GM18505 (cell line): ENCODE results near the gene FANCD2OS.
"Not testable (repeated sequence)": the region's sequence is repeated elsewhere in the genome, so short reads cannot be mapped to it uniquely, and the experiment has no call there.

Experiments used
- ATAC-seq: cut with Tn5 transposase; IDR thresholded peaks from one replicate; pipeline ENCODE4 v1.9.1; 2021; ENCODE audit not compliant: unreplicated experiment
- POLR2A ChIP-seq: IDR thresholded peaks from 4 replicates; pipeline ENCODE4 v1.6.1; 2011; ENCODE audit warnings: borderline replicate concordance; ENCODE audit not compliant: insufficient read depth, insufficient read length; ENCODE audit errors: extremely low read depth

The FANCD2OS gene, protein sequence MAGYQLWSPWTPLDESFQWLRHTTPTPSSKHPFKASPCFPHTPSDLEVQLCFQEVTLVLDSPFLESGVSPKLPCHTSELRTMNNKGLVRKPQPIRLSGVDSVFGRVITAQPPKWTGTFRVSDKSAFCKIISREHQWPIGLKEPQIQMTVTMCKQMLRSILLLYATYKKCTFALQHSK

DNA sequence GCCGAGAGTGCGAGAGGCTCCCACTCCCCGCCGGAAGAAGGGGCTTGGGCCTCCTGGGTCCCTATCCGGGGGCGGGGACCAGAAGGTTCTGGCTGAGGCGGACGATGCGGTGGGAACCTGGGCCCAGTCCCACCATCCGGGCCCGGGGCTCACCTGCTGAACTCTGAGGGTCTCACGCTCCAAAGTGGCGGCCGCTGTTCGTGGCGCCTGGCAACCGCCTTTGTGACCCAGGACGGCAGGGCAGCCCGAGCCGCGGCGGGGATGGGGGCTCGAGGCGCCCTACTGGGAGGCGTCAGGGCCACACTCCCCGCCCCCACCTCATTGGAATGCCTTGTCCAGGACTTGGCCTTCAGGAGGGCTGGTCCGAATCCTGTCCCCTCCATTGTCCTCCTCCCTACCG lies at the start of gene FANCD2OS:
Gene FANCD2OS (minus strand): TSS at position 165 of the 400 bp plus-strand sequence. CDS start 3,481 bp downstream, outside the sequence.
- TF ChIP-seq POLR2A, result no peak
- no peak for ATAC-seq

DNA sequence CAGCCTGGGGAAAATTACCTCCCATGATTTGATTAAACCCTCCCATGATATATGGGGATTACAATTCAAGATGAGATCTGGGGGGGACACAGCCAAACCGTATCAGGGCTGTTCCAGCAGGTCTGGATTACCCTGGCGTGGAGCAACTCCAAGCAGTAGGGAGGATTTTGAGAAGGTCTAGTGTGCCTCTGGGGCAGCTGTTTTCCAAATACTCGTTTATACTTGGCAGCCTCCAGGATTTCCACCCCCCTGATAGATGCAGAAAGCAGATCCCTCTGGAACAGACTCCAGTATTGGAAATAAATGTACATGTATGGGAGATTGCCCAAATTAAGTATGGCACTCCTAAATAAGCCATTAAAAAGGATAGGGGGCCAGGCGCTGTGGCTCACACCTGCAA lies 49.0 kb upstream of the FANCD2OS start:
- ATAC-seq, result no peak
- TF ChIP-seq POLR2A, result no peak

DNA sequence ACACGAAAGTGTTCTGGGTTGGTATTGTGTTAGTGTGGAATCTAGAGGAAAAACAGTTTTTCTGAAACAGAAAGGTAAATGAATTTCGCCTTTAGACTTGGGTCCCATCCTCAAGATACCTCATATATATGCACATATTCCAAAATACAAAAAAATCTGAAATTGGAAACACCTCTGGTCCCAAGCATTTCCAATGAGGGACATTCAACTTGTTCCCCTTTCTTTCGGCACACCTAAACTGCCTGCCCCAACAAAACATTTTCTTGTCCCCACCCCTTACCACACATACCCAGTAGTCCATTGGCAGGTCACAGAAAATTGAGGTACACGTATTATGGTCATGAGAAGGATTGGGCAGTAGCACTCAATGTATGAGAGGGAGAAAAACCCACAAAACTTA lies 47.6 kb upstream of the FANCD2OS start:
- TF ChIP-seq POLR2A, result no peak
- ATAC-seq, result no peak

DNA sequence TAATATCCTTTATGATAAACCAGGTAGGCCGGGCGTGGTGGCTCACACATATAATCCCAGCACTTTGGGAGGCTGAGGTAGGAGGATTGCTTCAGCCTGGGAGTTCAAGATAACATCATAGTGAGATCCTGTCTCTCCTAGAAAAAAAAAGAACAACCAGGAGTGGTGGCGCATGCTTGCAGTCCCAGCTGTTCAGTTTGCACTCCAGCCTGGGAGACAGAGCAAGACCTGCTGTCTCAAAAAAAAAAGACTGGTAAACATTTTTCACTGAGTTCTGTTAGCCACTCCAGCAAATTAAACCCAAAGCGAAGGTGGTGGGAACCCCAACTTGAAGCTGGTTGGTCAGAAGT lies 47.0 kb upstream of the FANCD2OS start:
- no peak for ATAC-seq
- TF ChIP-seq POLR2A, result no peak

DNA sequence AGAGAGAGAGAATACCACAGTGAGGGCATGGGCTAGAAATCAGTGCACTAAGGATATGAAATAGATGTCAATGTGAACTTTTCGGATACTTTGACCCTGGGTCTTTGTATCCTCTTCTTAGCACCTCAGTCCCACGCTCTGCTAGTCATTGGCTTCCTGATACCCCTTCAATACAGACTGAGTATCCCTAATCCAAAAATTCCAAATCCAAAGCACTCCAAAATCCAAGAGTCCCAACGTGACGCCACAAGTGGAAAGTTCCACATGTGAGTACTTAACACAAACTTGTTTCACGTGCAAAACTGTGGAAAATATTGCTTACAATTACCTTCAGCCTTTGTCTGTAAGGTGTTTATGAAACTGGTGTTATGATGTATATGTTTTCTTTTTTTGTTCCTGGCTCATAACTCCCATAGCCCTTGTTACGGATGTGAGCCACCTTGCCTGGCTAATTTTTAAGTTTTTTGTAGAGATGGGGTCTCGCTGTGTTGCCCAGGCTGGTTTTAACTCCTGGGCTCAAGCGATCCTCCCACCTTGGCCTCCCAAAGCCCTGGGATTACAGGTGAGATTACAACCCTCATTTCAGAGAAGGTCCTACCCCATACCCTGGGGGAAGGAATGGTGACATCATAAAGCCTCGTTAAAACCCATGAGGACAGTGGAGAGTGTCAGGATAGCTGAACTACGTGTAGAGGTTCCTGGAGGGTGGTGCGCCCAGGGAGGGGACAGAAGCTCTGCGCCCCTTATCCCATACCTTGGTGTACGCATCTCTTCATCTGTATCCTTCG lies 46.5 kb upstream of the FANCD2OS start:
- TF ChIP-seq POLR2A, result no peak
- ATAC-seq, result no peak

DNA sequence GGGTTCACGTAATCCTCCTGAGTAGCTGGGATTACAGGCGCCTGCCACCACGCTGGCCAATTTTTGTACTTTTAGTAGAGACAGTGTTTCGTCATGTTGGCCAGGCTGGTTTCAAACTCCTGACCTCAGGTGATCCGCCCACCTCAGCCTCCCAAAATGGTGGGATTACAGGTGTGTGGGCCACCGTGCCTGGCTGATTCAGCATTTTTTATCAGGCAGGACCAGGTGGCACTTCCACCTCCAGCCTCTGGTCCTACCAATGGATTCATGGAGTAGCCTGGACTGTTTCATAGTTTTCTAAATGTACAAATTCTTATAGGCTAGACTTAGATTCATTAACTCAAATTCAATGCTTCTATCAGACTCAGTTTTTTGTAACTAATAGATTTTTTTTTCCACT lies 42.9 kb upstream of the FANCD2OS start:
- no peak for ATAC-seq
- no peak for TF ChIP-seq POLR2A

DNA sequence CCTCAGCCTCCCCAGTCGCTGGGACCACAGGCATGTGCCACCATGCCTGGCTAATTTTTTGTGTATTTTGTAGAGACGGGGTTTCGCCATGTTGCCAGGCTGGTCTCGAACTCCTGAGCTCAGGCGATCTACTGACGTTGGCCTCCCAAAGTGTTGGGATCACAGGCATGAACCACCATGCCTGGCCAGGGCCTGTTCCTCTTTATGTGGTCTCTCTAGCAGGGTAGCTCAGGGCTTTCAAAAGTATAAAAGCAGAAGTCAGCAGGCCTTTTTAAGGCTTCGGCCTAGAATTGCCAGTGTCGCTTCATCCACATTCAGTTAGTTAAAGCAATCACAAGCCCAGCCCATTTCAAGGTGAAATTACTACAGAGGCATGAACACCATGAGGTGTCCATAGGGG lies 41.2 kb upstream of the FANCD2OS start:
- TF ChIP-seq POLR2A, result no peak
- no peak for ATAC-seq

DNA sequence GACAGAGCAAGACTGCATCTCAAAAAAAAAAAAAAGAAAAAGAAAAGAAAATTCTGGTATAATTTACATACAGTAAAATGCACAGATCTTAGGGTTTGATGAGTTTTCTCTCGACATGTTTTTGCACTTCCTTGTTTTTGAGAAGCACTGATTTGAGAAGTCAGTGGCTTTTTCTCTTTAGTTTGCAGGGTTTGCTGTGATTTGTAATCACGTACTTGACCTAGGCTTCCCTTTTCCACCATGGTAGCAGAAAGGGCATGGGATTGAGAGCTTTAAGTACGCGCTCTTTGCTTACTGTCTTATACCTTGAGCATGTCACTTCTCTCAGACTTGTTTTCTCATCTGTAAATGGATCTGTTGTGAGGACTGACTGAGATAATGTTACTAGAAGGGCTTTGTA lies 37.6 kb upstream of the FANCD2OS start:
- no peak for TF ChIP-seq POLR2A
- no peak for ATAC-seq

DNA sequence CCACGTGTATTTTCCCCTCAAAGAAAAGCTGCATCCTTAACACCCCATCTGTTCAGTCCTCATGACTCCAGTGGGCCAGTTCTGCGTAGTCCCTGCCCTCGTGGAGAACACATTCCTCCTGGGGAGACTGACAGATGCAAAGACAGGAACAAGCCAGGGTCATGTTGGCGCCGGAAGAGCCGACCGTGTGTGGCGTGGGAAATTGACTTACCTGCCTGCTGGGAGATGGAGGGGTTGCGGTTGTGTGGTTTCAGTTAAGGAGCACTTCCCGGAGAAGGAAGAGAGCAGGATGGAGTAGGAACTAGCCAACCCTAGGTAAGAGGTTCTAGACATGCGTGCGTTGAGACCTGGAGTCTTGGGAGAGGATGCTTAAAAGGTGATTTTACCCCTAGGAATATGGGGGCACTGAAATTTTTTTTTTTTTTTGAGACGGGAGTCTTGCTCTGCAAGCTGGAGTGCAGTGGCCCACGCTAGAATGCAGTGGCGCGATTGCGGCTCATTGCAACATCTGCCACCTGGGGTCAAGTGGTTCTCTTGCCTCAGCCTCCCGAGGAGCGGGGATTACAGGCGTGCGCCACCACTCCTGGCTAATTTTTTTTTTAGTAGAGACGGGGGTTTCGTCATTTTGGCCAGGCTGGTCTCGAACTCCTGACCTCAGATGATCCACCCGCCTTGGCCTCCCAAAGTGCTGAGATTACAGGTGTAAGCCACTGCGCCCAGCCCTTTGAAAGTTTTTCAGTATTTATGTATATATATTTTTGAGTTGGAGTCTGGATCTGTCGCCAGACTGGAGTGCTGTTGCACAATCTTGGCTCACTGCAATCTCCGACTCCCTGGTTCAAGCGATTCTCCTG lies 34.9 kb upstream of the FANCD2OS start:
- TF ChIP-seq POLR2A, result no peak
- ATAC-seq, result no peak

DNA sequence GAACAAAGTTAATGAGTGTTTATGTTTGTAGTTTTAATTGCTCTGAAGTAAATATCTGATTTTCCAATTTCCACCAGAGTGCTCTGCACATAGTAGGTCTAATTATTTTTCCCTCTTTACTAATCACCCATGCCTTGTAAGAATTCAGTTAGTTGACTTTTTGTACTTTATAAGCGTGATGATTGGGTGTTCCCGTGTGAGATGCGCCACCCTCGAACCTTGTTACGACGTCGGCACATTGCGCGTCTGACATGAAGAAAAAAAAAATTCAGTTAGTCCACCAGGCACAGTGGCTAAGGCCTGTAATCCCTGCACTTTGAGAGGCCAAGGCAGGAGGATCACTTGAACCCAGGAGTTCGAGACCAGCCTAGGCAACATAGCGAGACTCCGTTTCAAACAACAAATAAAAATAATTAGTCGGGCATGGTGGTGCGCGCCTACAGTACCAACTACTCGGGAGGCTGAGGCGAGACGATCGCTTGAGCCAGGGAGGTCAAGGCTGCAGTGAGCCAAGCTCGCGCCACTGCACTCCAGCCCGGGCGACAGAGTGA lies 33.0 kb upstream of the FANCD2OS start:
- no peak for TF ChIP-seq POLR2A
- no peak for ATAC-seq

DNA sequence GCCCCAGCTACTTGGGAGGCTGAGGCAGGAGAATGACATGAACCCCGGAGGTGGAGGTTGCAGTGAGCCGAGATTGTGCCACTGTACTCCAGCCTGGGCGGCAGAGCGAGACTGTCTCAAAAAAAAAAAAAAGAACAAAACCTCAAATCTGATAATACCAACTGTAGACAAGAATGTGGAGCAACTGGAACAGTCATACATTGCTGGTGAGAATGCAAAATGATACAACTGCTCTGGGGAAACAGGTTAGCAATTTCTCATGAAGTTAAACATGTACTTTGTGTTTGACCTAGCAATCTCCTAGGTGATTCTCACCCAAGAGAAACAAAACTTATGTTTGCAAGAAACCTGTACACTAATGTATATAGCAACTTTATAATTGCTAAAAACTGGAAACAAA lies 29.1 kb upstream of the FANCD2OS start:
- TF ChIP-seq POLR2A, result no peak
- ATAC-seq, result no peak

DNA sequence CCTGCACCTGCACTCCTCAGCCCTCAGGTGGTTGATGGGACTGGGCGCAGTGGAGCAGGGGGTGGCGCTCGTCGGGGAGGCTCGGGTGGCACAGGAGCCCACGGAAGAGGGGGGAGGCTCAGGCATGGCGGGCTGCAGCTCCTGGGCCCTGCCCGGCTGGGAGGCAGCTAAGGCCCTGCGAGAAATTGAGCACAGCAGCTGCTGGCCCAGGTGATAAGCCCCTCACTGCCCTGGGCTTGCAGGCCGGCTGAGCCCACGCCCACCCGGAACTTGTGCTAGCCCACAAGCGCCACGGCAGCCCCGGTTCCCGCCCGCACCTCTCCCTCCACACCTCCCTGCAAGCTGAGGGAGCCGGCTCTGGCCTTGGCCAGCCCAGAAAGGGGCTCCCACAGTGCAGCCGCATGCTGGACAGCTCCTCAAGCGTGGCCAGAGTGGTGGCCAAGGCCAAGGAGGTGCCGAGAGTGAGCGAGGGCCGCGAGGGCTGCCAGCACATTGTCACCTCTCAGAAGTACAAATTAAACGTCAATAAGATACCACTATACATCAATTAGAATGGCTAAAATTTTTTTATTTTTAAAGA lies 28.5 kb upstream of the FANCD2OS start:
- no peak for TF ChIP-seq POLR2A
- ATAC-seq, result no peak

DNA sequence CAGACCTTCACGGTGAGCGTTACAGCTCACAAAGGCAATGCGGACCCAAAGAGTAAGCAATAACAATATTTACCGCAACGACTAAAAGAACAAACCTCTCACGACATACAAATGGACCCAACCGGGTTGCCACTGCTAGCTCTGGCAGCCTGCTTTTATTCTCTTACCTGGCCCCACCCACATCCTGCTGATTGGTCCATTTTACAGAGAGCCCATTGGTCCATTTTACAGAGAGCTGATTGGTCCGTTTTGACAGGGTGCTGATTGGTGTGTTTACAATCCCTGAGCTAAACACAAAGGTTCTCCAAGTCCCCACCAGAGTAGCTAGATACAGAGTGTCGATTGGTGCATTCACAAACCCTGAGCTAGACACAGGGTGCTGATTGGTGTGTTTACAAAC lies 27.8 kb upstream of the FANCD2OS start:
- ATAC-seq, result not testable (repeated sequence)
